Epithelial cell of prostate (primary cell): ENCODE measurements around the gene PAIP1.
"Not testable (repeated sequence)": the region's sequence is repeated elsewhere in the genome, so short reads cannot be mapped to it uniquely, and the experiment has no call there.

ENCODE experiments used
- DNase-seq: peaks from one replicate; pipeline ENCODE4 v3.0.0-alpha.2; 2011; ENCODE audit warnings: low read depth, low spot score
- H3K27ac ChIP-seq: fragments of 450-650 bp; 2 replicates; pipeline ENCODE4 v1.5.1; 2017; ENCODE audit warnings: mild to moderate bottlenecking

Gene PAIP1

GRCh38 chr5:43533646-43534045 lies 23.2 kb downstream of the PAIP1 start:
- H3K27ac ChIP-seq = no peak overlapping the region
- DNase-seq = no peak

DNA sequence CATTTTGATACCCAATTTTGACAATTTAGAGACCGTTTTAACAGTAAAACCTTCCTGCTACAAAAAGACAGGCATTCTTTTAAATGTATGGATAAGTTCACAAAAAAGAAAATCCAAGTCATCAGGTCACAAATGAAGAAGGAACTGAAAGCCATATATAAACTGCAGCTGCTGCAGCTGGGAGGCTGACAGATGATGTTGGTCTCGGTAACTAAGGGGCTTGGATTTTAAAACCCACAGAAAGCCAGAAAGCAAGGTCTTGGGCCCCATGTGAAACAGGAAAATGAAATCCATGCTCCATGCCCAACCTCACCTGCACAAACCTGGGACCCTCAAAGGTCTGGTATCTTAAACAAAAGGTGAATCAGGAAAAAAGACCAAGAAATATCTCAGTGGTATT lies 26.2 kb downstream of the PAIP1 start:
- no peak for DNase-seq
- H3K27ac ChIP-seq = no peak overlapping the region

- H3K27ac ChIP-seq = no peak overlapping the region
- DNase-seq = no peak
Observed at GRCh38 chr5:43523662-43524072, 33.2 kb downstream of the PAIP1 start.

- DNase-seq = no peak
- no peak overlapping the region for H3K27ac ChIP-seq
Observed at GRCh38 chr5:43520615-43521014, 36.3 kb downstream of the PAIP1 start.

GRCh38 chr5:43515678-43516048 lies 41.2 kb downstream of the PAIP1 start:
- peak overlapping the region; percentile 76 for H3K27ac ChIP-seq

GRCh38 chr5:43514816-43515677 lies 41.8 kb downstream of the PAIP1 start, which contains the start of gene C5orf34:
C5orf34 (minus strand) TSS chr5:43515148; CDS start chr5:43509339, 5,809 bp downstream.
- DNase-seq = peak; percentile 77

More at GRCh38 chr5:43515678-43516048, 41.2 kb downstream of the PAIP1 start:
- no peak for DNase-seq

GRCh38 chr5:43514471-43514815 lies 42.4 kb downstream of the PAIP1 start:
- peak; percentile 52 for DNase-seq

More at GRCh38 chr5:43514816-43515677, 41.8 kb downstream of the PAIP1 start, which contains the start of gene C5orf34:
- H3K27ac ChIP-seq = peak within 1 kb of the TSS; percentile 76

DNA sequence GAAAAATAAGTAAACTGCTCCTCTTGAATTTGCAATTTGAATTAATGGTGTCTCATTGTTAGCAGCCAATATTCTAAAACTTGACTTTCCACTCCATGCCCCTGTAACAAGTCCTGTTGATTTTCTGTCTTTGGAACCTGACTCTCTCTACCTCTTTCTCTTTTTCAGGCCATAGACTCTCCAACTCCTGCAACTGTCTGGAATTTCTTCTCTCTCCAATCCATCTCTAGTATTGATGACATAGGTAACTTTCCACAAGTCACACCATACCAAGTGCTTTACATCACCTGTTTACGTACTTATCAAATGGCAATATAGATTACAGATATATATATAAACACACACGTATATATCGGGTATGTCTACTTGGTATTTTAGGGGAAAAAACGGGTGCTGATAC lies 42.9 kb downstream of the PAIP1 start:
- H3K27ac ChIP-seq = peak overlapping the region; percentile 76
- no peak for DNase-seq

More at GRCh38 chr5:43514471-43514815, 42.4 kb downstream of the PAIP1 start:
- peak overlapping the region; percentile 76 for H3K27ac ChIP-seq

DNA sequence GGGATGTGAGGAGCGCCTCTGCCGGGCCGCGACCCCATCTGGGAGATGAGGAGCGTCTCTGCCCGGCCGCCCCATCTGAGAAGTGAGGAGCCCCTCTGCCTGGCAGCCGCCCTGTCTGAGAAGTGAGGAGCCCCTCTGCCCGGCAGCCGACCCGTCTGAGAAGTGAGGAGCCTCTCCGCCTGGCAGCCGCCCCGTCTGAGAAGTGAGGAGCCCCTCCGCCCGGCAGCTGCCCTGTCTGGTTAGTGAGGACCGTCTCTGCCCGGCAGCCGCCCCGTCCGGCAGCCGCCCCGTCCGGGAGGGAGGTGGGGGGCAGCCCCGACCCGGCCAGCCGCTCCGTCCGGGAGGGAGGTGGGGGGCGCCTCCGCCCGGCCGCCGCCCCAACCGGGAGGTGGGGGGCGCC lies 45.8 kb downstream of the PAIP1 start:
- not testable (repeated sequence) for DNase-seq, H3K27ac ChIP-seq

GRCh38 chr5:43498581-43498980 lies 58.3 kb downstream of the PAIP1 start:
- no peak for DNase-seq
- no peak overlapping the region for H3K27ac ChIP-seq

- no peak for DNase-seq
Observed at GRCh38 chr5:43497311-43498104, 59.4 kb downstream of the PAIP1 start.

DNA sequence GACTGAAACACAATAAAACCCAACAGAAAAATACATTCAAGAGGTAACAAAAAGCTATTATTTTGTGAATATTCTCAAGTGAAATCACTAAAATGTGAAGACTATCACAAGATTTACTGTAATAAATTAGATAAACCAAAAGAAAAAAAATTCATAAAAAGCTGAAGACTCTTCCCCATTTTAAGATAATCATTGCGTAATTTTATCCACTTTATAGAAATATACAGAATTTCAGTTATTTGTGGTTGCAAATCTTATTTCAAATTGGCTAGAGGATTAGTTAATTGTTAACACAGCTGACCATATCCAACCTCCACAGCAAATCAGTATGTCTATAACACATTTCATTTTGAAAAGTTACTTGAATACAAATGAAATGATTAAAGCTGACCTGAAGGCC lies 65.6 kb downstream of the PAIP1 start:
- DNase-seq = no peak

More at GRCh38 chr5:43497311-43498104, 59.4 kb downstream of the PAIP1 start:
- no peak overlapping the region for H3K27ac ChIP-seq

GRCh38 chr5:43486353-43486752 lies 70.5 kb downstream of the PAIP1 start:
- peak overlapping the region; percentile 89 for H3K27ac ChIP-seq

More for the DNA sequence above, 65.6 kb downstream of the PAIP1 start:
- no peak overlapping the region for H3K27ac ChIP-seq

DNA sequence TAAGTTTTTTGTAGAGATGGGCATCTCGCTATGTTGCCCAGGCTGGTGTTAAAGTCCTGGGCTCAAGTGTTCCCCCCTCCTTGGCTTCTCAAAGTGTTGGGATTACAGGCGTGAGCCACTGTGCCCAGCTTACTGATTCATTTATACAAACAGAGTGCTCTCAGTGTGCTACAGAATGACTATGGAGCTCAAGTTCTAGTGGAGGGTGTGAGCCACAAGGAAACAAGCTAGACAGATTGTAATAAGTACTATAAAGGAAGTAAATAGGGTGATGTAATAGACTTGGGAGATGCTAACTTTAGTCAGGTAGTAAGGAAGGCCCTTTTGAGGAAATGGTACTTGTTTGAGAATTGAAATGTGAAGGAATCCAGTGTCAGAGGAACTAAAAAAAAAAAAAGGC lies 71.5 kb downstream of the PAIP1 start:
- DNase-seq = peak; percentile 61
- peak overlapping the region; percentile 89 for H3K27ac ChIP-seq

More at GRCh38 chr5:43486353-43486752, 70.5 kb downstream of the PAIP1 start:
- DNase-seq = no peak

DNA sequence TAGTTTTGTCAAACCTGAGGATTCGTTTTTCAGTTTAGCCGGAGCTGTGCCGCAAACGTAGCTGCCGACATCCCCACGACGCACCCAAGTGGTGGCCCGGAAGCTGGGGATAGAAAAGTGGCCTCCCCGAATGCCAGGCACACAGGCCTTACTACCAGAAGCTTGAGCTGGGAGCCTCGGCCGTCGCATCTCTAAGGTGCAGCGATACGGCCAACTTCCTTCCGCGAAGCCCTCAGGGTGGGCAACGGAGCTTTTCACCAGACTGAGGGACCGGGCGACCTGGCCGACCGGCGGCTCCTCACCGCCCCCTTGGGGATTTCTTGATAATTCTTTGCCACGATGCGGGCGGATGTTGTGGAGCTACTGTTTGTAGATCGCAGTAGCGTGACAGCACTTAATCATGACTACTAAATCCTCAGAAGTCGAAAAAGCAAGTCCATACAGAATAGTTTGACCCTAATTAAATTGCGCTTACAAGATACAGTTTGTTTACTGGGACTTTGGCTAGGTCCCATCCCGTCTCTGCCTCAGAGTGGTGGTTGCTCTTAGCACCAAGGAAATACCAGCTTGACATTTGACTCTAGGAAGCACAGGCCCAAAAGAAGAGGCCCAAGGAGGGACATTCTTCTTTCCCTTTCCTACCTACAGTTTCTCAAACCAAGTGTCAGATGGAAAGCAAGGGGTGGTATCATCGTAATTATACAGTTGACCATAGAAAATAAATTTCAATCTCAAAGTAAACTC lies 72.6 kb downstream of the PAIP1 start:
- H3K27ac ChIP-seq = peak overlapping the region; percentile 89

GRCh38 chr5:43483298-43484105 lies 73.4 kb downstream of the PAIP1 start, which contains the start of gene TMEM267:
TMEM267 (minus strand) TSS chr5:43483865; CDS start chr5:43453969, 29,896 bp downstream.
- DNase-seq = peak; percentile 55
- peak within 1 kb of the TSS; percentile 89 for H3K27ac ChIP-seq

More for the DNA sequence above, 72.6 kb downstream of the PAIP1 start:
- DNase-seq = peak; percentile 58

GRCh38 chr5:43482490-43483297 lies 74.2 kb downstream of the PAIP1 start:
- H3K27ac ChIP-seq = peak overlapping the region; percentile 89
- DNase-seq = no peak
